ENCODE results near the gene PARD3B.
A peak's percentile ranks its signal among the peaks of the same experiment; 100 is the strongest.
"Not testable (repeated sequence)": the region's sequence is repeated elsewhere in the genome, so short reads cannot be mapped to it uniquely, and the experiment has no call there.

Gene PARD3B

DNA sequence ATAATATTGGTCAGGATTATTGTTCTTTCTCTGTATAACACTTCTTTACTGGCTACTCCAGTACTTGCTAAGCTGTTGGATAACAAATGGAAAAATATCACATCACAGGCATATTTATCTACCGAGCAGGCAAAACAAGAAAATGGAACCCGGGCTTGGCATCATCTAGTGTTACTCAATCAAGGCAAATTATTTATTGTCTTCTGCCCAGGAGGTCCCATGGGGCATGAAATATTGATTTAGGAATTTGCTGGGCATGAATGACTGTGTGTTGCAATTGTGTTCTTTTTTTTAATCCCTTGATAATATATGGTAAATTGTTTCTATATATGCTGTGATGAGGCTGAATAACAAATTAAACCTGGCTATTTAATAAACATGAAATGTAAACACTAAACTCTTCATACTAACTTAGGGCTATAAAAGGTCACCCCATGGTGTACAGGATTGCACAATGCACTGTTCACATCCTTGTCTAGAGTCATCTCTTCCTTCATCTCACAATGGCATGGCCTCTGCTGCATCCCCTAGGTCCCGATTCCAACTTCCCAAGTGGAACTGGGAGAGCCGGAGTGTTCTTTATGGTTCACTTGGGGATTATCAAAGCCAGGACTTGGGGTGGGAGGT is 2.2 kb upstream of the PARD3B start:
- no peak for DNase-seq (ENCODE audit: low read depth)

DNA sequence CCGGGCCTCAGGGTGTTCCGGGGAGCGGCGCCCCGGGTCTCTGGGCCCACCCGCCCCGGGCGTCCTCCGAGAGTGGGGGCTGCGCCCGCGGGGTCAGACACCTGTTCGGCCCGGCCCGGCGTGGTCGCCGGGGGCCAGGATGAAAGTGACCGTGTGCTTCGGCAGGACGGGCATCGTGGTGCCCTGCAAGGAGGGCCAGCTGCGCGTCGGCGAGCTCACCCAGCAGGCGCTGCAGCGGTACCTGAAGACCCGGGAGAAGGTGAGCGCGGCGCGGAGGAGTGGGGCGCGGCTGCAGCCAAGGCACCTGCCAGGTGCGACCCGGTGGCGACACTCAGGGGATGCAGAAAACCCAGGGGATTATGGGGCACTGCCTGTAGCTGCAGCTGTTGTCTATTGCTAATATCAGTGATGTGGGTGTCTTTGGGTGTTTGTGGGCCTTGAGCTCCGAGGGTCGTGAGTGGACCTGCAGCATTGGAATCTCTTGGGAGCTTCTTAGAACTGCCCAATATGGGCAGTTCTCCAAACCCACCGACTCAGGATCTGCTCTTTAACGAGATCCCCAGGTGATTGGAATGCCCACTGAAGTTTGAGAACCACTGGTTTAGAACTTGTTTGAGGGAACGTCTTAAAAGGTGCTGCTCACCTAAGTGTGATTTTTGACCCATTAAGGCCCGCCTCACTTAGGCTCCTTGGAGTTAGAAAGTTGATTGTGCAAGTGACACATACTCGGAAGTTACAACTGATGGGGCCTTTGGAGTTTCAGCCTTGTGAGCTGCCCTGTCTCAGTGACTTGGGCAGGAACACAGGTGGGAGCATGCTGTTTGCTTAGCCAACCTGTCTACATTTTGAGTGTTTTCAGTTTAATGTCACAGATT is 823 bp downstream of the PARD3B start:
- no peak for DNase-seq (ENCODE audit: low read depth)

DNA sequence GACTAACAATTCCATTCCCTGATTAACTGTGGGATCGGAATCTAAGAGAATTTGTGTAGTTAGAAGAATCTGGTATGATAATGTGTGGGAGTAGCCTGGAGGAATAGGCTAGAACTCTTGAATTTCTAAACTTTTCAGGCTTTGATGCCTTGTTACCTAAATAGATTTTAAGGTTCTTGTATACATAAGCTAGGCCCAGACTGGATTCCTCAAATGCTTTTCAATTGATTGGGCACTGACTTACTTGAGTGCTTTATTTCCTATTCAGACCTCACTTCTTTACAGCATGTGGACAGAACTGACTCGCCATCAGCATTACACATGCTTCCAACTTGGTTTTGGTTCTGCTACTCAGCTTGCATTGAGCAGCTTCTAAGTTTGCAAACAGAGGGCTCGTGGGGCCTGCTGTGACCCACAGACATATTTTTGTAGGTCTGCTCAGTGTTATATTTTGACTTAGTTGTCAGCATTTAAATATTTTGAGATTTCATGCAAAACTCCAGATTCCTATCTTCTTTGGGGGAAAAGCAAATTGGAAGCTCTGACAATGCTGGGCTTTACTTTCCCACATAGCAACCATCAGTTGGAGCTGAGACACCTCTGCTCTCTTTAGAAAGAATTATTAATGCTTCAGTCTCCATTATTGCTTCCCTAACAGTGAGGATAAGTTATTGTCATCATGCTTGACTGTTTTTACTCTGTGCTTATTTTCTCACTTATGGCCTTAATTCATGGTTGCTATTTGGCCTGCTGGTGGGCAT is 5.7 kb downstream of the PARD3B start:
- DNase-seq (ENCODE audit: low read depth): peak; percentile 55

DNA sequence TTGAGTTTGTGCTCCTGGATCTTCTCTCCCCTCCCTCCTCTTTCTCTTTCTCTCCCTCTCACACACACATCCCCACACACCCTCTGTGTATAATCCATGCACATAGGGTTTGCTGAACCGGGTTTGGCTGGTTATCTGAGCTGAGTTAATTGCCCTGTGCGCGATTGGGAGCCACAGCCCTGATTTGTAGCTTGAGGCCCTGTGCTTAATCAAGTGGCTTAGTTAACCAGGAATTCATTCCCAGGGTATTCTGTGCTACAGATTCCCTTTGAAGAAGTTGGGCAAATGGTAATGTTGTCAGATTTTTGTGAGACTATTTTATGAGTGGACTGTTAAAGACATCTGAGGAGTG is 6.2 kb downstream of the PARD3B start:
- DNase-seq (ENCODE audit: low read depth): no peak

DNA sequence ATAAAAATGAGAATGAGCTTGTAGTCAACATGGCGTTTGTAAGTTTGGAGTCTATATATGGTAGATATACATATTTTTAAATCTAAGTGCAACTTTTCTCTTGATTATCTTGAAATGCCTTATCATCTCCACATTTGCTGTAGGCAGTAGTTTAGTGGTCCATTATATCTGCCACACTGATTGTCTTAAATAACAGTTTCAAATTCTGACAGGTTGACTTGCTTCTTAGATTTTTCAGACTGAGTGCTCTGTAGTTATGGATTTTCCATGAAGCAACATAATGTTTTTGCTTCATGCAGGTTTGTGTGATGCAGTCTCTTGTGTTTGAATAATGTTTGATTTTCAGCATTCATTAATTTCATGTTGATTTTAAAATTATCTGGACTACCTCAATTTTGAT is 12.3 kb downstream of the PARD3B start:
- DNase-seq (ENCODE audit: low read depth): no peak

DNA sequence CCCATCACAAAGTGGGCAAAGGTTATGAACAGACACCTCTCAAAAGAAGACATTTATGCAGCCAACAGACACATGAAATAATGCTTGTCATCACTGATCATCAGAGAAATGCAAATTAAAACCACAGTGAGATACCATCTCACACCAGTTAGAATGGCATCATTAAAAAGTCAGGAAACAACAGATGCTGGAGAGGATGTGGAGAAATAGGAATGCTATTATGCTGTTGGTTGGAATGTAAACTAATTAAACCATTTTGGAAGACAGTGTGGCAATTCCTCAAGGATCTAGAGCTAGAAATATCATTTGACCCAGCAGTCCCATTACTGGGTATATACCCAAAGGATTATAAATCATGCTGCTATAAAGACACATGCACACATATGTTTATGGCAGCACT is 14.1 kb downstream of the PARD3B start:
- not testable (repeated sequence) for DNase-seq (ENCODE audit: low read depth)

DNA sequence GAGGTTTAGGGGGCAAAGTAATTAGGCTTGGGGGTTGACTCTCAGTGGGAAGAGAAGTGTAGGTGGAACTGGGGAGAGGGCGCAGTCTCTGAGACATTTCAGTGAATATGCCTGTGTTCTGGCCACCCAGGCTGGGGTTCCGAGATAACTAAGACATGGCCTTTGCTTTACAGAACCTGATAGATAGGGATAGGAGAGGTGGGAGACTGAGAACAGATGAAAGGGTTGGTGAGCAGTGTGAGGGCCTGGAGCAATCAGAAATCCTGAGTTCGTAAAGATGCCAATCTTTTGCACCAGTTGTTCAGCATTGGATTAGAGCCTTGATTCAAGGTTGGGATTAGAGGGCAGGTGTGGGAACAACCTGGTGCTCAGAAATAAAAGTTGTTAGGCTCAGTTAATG is 15.6 kb downstream of the PARD3B start:
- no peak for DNase-seq (ENCODE audit: low read depth)

- no peak for DNase-seq (ENCODE audit: low read depth)
Measured at GRCh38 chr2:204561771-204562170, 16.5 kb downstream of the PARD3B start.

- no peak for DNase-seq (ENCODE audit: low read depth)
Measured at GRCh38 chr2:204566439-204566838, 21.2 kb downstream of the PARD3B start.

DNA sequence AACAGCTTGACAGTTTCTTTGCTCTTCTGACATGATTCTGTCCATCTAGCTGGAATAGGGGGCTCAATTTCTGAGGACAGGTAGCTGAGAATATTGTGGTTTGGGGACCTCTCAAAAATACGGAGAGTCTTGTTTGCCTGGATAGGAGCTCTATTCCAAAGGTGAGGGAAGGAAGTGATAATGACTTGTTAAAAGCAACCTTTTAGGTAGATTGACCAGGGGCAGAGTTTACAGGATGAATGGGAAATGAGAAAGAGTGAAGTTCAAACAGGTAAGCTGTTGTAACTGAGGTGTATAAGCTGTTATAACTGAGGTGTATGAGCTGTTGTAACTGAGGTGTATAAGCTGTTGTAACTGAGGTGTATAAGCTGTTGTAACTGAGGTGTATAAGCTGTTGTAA is 25.1 kb downstream of the PARD3B start:
- DNase-seq (ENCODE audit: low read depth): no peak

GRCh38 chr2:204571041-204571440 is 25.8 kb downstream of the PARD3B start:
- DNase-seq (ENCODE audit: low read depth): no peak

- DNase-seq (ENCODE audit: low read depth): no peak
Measured at GRCh38 chr2:204571911-204572310, 26.6 kb downstream of the PARD3B start.

GRCh38 chr2:204573221-204573620 is 27.9 kb downstream of the PARD3B start:
- no peak for DNase-seq (ENCODE audit: low read depth)

DNA sequence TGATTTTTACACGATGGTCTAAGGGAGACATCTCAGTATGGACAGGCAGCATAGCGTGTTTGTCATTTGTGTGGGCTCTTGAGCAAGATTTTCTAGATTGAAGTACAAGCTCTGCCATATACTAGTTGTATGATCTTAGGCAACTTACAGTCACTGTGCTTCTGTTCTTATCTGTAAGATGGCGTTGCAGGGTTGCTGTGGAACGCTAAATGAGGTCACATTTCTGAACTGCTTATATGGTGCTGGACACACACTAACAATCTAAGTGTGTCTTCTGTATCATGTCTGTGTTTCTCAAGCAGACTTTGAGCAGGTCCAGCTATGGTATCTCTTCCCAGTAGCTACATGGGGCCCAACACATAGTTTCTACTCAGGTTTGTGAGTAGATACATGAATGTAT is 29.2 kb downstream of the PARD3B start:
- no peak for DNase-seq (ENCODE audit: low read depth)

GRCh38 chr2:204575463-204575862 is 30.2 kb downstream of the PARD3B start:
- DNase-seq (ENCODE audit: low read depth): no peak

DNA sequence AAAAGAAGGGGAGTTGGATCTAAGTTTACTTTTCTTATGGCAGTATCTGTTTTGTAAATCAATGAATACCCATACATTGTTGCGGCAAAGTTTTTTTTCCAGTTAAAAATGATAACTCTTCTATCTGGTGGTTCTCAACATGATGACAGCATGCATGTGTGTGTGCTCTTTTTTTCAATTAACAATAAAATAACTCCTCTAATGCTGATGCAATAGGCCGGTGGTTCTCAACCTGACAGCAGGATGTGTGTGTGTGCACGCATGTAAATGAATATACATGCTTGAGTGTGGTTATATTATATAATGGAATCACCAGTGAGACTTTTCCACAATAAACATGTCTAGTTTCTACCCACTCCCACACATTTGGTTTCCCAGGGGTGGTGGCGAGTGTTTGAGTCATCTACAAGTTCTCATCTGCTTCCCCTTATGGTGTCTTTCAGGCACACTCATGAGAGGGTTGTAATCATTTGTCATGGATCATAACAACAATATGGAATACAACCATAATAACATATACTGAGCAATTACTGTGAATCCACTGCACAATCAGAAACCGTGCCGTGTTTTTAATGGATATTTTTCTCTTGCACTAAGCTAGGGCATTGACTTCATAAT is 31.2 kb downstream of the PARD3B start:
- no peak for DNase-seq (ENCODE audit: low read depth)

DNA sequence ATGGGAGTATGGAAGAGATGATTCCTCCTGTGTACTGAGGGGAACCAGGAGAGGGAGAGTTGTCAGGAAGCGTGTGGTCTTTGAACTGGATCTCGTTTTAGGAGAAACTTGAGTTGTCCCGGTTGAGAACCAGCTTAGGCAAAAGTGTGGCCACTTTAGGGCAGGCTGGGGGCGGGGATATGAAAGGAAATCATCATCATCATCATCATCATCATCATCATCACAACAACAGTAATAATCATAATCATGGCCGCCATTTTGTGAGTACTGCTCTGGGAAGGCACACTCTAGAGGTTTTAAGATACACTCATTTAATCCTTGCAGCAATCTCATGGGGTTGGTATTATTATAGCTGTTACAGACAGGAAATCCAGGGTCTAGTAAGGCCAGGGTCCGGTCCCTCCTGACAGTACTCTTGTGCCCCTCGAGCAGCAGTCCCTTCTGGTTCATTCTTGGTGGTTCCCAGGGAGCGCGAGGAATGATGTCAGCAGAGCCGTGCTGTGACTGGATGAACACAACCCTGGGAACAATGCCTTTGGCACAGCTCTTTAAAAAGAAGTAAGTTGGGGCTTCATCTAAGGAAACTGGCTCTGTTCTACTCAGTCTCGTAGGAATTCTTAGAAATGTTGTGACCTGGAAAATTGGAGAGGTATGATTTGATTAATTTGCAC is 33.8 kb downstream of the PARD3B start:
- no peak for DNase-seq (ENCODE audit: low read depth)

DNA sequence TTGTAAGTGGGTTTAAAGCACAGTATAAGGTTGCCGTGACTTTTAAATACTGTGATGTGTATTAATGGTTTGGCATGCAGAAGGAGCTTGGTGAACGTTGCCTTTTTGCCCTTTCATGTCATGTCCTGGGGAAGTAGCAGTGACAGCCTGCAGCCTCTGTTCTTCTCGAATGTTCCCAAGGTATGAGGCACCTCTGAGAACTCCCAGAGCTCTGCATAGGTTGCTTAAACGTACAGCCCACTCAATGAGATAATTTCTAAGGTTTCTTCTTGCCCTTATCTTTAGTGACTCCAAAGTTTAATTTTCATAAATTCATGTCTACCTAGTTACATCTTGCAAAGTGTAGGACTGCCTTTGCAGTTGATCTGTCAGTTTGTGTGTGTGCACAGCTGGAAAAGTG is 36.7 kb downstream of the PARD3B start:
- DNase-seq (ENCODE audit: low read depth): no peak

DNA sequence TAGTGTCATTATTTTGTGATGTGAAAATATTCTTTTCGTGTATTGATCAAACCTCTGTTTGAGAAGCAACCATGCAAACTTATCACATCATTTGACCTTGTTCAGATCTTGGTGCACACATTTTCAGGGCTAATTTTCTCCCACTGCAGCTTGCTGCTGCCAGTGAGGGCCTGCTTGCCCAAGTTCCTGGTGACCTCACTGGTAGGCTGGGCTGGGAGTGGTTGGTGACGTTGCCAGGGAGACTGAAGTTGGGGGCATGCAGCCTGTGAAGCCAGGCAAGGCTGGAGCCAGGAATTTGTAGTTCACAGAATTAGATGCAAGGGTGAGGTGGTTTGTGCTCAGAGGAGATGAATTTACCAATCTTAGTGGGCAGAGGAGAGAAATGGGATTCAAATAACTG is 38.5 kb downstream of the PARD3B start:
- DNase-seq (ENCODE audit: low read depth): no peak

- no peak for DNase-seq (ENCODE audit: low read depth)
Measured at GRCh38 chr2:204585930-204586329, 40.7 kb downstream of the PARD3B start.

- DNase-seq (ENCODE audit: low read depth): no peak
Measured at GRCh38 chr2:204586444-204587180, 41.3 kb downstream of the PARD3B start.

Data from non-pigmented ciliary epithelial cell (primary cell).